ENCODE results near the gene NEK2.
"Not testable (repeated sequence)": the region's sequence is repeated elsewhere in the genome, so short reads cannot be mapped to it uniquely, and the experiment has no call there.

NEK2 gene

DNA sequence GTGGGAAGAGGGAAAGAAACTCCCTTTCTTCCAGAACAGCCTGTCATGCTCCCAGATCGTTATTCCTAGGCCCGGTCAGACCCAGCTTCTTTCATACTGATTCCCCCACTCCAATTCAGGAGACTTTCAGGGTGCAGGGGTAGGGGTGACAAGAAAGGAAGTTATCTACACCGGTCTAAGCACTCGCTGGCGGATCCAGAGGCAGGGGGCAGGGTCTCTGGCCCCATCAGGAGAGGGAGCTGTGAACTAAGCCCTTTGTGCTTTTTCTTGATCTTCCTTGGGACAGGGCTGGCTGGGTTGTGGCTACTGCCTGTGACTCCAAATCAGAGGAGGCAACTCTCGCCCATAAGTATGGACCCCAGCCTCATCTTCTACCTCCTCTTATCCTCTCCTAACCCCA is 44.3 kb downstream of the NEK2 start:
- DNase-seq: no peak

GRCh38 chr1:211630236-211631081 is 45.0 kb downstream of the NEK2 start:
- DNase-seq: no peak

GRCh38 chr1:211628417-211628816 is 47.0 kb downstream of the NEK2 start:
- DNase-seq: peak; percentile 73

GRCh38 chr1:211627259-211627658 is 48.2 kb downstream of the NEK2 start:
- no peak for DNase-seq

DNA sequence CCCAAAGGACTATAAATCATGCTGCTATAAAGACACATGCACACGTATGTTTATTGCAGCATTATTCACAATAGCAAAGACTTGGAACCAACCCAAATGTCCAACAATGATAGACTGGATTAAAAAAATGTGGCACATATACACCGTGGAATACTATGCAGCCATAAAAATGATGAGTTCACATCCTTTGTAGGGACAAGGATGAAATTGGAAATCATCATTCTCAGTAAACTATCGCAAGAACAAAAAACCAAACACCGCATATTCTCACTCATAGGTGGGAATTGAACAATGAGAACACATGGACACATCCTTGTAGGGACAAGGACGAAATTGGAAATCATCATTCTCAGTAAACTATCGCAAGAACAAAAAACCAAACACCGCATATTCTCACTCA is 49.6 kb downstream of the NEK2 start:
- not testable (repeated sequence) for DNase-seq

GRCh38 chr1:211625040-211625439 is 50.4 kb downstream of the NEK2 start:
- no peak for DNase-seq

GRCh38 chr1:211623515-211623914 is 51.9 kb downstream of the NEK2 start:
- no peak for DNase-seq

DNA sequence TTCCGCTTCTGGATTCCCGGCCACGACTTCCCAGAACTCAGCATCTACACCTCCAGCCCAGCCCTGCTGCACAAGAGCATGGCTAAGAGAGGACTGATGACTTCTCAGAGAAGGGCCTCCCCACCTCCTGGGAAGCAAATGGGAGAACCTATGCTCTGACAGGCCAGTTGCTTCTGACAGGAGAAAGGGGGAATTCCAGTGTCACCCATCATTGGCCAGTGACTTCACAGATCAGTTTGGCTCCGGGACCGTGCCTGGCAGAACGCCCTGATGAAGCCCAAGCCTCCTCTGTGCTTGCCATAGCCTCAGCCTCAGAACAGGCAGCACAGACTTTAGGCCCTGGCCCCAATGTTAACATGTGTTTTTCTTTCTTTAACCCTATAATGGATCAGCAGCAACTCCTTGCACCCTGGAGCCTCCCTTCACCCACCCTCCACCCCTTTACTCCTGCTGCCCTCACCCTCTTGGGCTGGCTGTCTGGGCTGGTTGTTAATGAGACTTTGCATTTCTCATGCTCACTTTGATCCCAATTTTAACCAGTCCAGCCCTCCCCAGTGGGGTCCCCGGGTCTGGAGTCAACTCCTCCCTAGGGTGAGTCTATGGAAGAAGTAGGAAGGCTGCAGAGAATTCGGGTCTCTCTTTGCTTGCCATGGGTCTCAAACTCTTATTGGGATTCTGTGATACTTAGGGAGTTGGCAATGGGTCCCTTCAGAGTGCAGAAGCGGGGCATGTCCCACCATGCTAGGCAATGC is 53.8 kb downstream of the NEK2 start:
- no peak for DNase-seq

- DNase-seq: no peak
These were observed 55.3 kb downstream of the NEK2 start for GRCh38 chr1:211620097-211620496.

DNA sequence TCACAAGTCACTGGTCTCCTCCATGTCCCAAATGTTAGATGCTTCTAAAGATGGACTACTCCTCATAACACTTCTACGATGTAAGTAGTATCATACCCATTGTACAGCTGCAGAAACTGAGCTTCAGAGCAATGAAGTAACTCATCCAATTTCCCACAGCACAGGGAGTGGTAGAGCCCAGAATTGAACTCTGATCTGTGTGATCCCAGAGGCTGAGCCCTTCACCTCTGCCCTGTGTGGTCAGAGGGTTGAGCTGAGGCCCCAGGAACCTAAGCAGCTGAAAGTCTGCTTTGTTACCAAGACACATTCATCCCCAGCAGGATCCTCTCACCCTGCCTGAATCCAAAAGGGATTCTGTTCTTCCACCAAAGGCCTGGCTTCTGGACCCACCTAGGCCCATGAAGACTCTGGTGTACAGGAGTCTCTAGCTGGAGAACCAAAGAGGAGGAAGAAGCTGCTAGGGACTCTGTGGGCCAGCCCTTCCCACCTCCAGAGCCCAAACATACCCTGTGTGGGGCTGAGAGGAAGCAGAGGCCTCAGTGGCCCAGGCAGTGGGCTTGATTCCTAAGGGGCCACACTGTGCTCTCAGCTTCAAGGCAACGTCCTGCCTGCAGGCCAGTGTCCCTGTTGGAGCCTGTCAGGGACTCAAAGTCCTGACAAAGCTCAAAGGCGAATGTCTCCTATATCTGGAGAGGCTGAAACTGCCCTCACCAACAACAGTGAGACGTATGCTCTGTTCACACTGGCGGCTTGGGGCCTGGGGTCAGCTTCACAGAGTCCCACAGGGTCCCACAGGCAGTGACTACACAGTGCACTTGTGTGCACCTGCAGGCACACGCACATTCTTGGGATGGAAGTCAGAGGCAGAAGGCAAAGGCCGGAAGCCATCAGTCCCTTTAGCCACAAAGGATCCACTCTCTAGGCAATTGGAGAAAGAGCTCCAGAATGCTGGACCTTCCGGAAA is 56.1 kb downstream of the NEK2 start:
- DNase-seq: no peak

- DNase-seq: no peak
These were observed 58.5 kb downstream of the NEK2 start for GRCh38 chr1:211616965-211617297.

DNA sequence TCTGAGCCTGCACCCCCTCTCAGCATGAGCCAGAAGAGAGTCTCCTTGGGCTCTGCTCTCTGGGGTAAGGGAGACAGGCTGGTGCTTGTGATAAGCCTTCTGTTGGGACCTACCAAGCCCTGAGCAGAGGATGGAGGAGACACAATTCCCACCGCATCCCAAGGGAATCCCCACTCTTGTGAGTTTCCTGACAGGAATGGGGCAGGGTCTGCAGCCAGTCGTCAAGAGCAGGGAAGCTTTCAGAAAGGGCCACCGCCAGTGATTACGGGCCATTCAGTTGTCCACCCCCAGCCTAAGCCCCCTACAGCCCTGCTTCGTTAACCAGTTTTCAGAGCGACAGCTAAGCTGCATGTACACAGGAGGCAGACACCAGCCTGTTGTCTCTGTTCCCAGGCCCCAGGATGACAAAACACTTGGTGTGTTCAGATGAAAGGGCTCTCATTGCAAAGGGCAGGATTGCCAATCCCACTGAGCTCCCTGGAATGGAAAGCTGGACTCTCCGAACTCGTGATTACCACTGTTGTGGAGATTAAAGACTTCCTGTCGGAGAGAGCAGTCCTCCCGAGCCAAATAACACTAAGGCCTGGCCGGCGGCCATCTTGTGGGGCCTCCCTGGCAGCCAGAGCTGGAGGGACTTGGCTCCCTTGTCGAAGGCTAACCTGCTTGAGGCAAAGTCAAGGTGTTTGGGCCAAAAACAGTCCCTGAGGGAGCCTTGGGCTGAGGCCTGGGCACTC is 59.0 kb downstream of the NEK2 start:
- DNase-seq: peak; percentile 86

DNA sequence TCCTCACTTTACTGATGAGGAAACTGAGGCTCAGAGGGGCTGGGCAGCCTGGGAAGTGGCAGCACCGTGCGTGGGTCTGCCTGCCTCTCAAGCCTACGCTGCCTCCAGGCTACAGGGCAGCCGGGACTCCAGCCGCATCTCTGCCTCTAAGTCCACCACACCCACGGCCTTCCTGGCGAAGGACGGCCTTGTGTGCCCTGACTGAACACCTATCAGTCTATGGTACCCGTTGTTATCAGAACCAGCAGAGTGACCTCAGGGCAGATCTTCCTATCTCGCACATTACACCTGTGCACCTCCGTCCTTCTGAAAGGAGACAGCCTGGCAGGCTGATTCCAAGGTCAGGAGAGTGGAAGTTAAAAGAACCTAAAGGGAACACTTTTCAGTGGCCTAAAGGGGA is 60.8 kb downstream of the NEK2 start:
- no peak for DNase-seq

DNA sequence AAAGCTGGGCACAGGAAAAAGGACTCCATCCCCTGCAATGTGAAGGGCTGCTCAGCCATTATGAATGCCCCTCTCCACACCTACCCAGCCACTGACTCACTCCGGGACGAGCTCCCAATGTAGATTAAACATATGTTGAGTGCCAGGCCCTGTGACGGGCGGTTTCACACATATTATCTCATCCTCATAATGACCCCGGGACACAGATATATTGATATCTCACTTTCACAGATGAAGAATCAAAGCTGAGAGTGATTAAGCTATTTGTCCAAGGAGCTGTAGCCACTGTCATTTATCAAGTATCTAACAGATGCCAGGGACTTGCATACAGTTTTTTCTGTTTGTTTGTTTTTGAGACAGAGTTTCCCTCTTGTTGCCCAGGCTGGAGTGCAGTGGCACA is 61.5 kb downstream of the NEK2 start:
- no peak for DNase-seq

GRCh38 chr1:211613108-211613947 is 62.1 kb downstream of the NEK2 start:
- DNase-seq: peak; percentile 52

DNA sequence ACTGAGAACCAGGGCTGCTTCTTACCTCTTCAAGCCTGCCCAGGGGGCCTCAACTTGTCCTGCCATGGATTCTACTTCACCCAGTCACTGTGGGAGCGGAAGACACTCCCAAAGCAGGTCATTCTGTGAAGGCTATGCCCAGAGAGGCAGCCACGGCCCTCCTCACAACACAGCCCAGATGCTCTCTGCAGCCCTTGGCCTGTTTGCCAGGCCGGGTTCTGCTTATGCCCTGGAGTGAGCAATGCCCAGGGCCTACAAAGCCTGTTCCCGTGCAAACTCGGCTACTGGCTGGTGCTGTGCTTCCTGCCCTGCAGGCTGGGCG is 62.7 kb downstream of the NEK2 start:
- no peak for DNase-seq
